ENCODE data around the gene RBP5. TPM values are rescaled to one million over a fixed set of nuclear protein-coding genes. Genes with fewer than 3 reads are reported as not detected.

RBP5 gene
- total RNA-seq, 1 experiment from 2014 or later = 2.7 TPM

GRCh38 chr12:7146228-7146627, 17.5 kb upstream of the RBP5 start:
- Histone ChIP-seq H2AK5ac (ENCODE audit: insufficient read length, low read length) (no peak overlapping the region), H3K79me1 (ENCODE audit: insufficient read depth, low read depth, low read length, poor library complexity, severe bottlenecking) (no peaks in the 10 kb centered on the region), H3K27me3 (ENCODE audit: insufficient read depth, low read length) (no peaks in the 10 kb centered on the region), H3K27ac (ENCODE audit: insufficient read length, low read depth, low read length) (no peak overlapping the region), H2BK5ac (ENCODE audit: insufficient read length, low read length) (no peak overlapping the region), H2BK120ac (ENCODE audit: low read depth, low read length, poor library complexity, severe bottlenecking) (no peak overlapping the region), H4K8ac (replicated peaks; ENCODE audit: insufficient read length, low read depth, low read length) (no peak overlapping the region), H2BK15ac (ENCODE audit: low read depth, low read length) (no peak overlapping the region), H3K23me2 (ENCODE audit: insufficient read length, low read depth, low read length, poor library complexity, severe bottlenecking) (no peaks in the 10 kb centered on the region), H3K4me1 (ENCODE audit: insufficient read depth, low read length) (no peaks in the 10 kb centered on the region), H3T11ph (ENCODE audit: low read length) (no peak overlapping the region), H3K4ac (ENCODE audit: low read depth, low read length) (no peak overlapping the region), H2AFZ (ENCODE audit: low read length) (no peak overlapping the region), H3K56ac (ENCODE audit: insufficient read length, low read depth, low read length) (no peak overlapping the region), H3K14ac (ENCODE audit: insufficient read depth, low read length) (no peak overlapping the region), H2BK12ac (ENCODE audit: insufficient read length, low read depth, low read length) (no peak overlapping the region), H4K91ac (ENCODE audit: insufficient read length, low read depth, low read length) (no peak overlapping the region), H2BK20ac (ENCODE audit: low read depth, low read length, poor library complexity, severe bottlenecking) (no peak overlapping the region), H3K9ac (ENCODE audit: extremely low read depth, insufficient read length, low read length) (no peak overlapping the region), H3K4me2 (ENCODE audit: insufficient read depth, insufficient read length, low read length) (no peak overlapping the region), H3K9me3 (ENCODE audit: control insufficient read depth, low read depth, low read length) (no peaks in the 10 kb centered on the region), H3K79me2 (ENCODE audit: insufficient read depth, low read length) (no peaks in the 10 kb centered on the region), H4K5ac (ENCODE audit: insufficient read length, low read depth, low read length) (no peak overlapping the region), H3K18ac (ENCODE audit: insufficient read length, low read depth, low read length) (no peak overlapping the region), H4K20me1 (ENCODE audit: control insufficient read depth, insufficient read depth, insufficient read length) (no peaks in the 10 kb centered on the region), H3K23ac (ENCODE audit: insufficient read length, low read depth, low read length) (no peak overlapping the region)
- peaks cover 6 to 53% (median 40%) of the 10 kb centered on the region in 3 experiments for H3K36me3 Mint-ChIP-seq (ENCODE audit: insufficient read depth in 1 of 3, low read depth in 3 of 3)
- H3K4me1 Mint-ChIP-seq = no peaks in the 10 kb centered on the region
- no peaks in the 10 kb centered on the region; the same call in 1 of the 2 replicates for H3K27me3 Mint-ChIP-seq (ENCODE audit: low read depth)
- TF ChIP-seq CTCF (conservative IDR thresholded peaks at IDR 0.05) = no peak
- no peak overlapping the region for H3K4me3 Mint-ChIP-seq
- H3K27ac Mint-ChIP-seq = 0 out of 7 replicates have a peak overlapping the region, but pooled peaks of 1 of the 3 experiments have one; percentile 2
- no peaks in the 10 kb centered on the region for H3K9me3 Mint-ChIP-seq
- WGBS (ENCODE audit: extremely low coverage, insufficient read length, low lambda C conversion rate) = no CpG with 5 or more reads among the region's 7 CpGs
- no peak for DNase-seq
